HCT116 (cell line): ENCODE data around the gene IL1RAPL1. TPM values are rescaled to one million over a fixed set of nuclear protein-coding genes. Genes with fewer than 3 reads are reported as not detected.

Source experiments
- ATAC-seq: fragments of 200-7000 bp; cut with Tn5 transposase; 2 replicates; pipeline ENCODE4 v1.9.1; 2020; ENCODE audit warnings: mild to moderate bottlenecking, moderate library complexity
- BruUV-seq: library from RNA; stranded (reverse); fragments of 400-500 nt; replicated peaks from 2 replicates; lab custom pipeline; 2021; lab: Mats Ljungman, UMichigan
- CTCF ChIA-PET: fragments of 300-600 bp; sonication (Branson Sonifier 250); formaldehyde crosslinking; loops from one replicate; lab custom pipeline; 2021; ENCODE audit warnings: antibody characterized with exemption; lab: Charles Lee
- POLR2A ChIA-PET: fragments of 300-600, 350-600 bp; sonication (Branson Sonifier 250); formaldehyde crosslinking; loops from one replicate; lab custom pipeline; 2021; ENCODE audit warnings: antibody characterized with exemption; lab: Charles Lee
- RAD21 ChIA-PET, 2 experiments: fragments of 300-600 bp; sonication (Branson Sonifier 250); formaldehyde crosslinking; loops; one replicate each; lab custom pipeline; 2023; ENCODE audit warnings: low total read pairs in 2 of 2; ENCODE audit not compliant: uncharacterized antibody in 2 of 2, unreplicated experiment in 2 of 2, low non-redundant PET in 1 of 2; lab: Charles Lee
- DNase-seq: peaks from one replicate; pipeline ENCODE4 v3.0.0-alpha.2; 2010; ENCODE audit warnings: low read depth, low spot score
- H2AFZ ChIP-seq: fragments of 200-600 bp; shearing (Covaris generic), sonication (generic); 2 replicates; pipeline ENCODE4 v1.6.1; 2017; ENCODE audit warnings: low read depth, mixed run types, mixed read lengths, antibody characterized with exemption, low read length; ENCODE audit not compliant: poor library complexity, severe bottlenecking
- H3K27ac ChIP-seq: 2 replicates; pipeline ENCODE4 v1.5.1; 2012; ENCODE audit warnings: low read depth, low read length
- H3K27me3 ChIP-seq: fragments of 200-600 bp; sonication (generic); 2 replicates; pipeline ENCODE4 v1.6.1; 2016; ENCODE audit warnings: mixed run types, low read length, mixed read lengths; ENCODE audit not compliant: insufficient read depth
- H3K36me3 ChIP-seq, 2 experiments: fragments of 200-500 bp in 1 of 2; fragments of 200-600 bp in 1 of 2; sonication (Bioruptor generic) in 1 of 2; sonication (generic) in 1 of 2; 2 replicates each; pipeline versions ENCODE4 v1.5.1 to v1.6.1; 2014 to 2016; ENCODE audit warnings: low read length in 2 of 2, inconsistent platforms in 1 of 2, mixed read lengths in 1 of 2, mixed run types in 1 of 2; ENCODE audit not compliant: insufficient read depth in 2 of 2, control insufficient read depth in 1 of 2
- H3K4me1 ChIP-seq, 2 experiments: fragments of 200-600 bp in 1 of 2; sonication (generic) in 1 of 2; 2 replicates each; pipeline versions ENCODE4 v1.5.1 to v1.6.1; 2012 to 2017; ENCODE audit warnings: low read length in 2 of 2, inconsistent platforms in 1 of 2, mild to moderate bottlenecking in 1 of 2, mixed read lengths in 1 of 2, mixed run types in 1 of 2, moderate library complexity in 1 of 2; ENCODE audit not compliant: insufficient read depth in 2 of 2, control insufficient read depth in 1 of 2
- H3K4me2 ChIP-seq: fragments of 200-600 bp; sonication (generic); 2 replicates; pipeline ENCODE4 v1.6.1; 2017; ENCODE audit warnings: mixed run types, low read length, mixed read lengths
- H3K4me3 ChIP-seq, 2 experiments: fragments of 200-600 bp in 1 of 2; sonication (generic) in 1 of 2; replicated peaks in 1 of 2; 2 replicates each; pipeline ENCODE4 v1.5.1; 2011 to 2016; ENCODE audit warnings: low read length in 2 of 2, control low read depth in 1 of 2, low read depth in 1 of 2, mild to moderate bottlenecking in 1 of 2, mixed read lengths in 1 of 2, mixed run types in 1 of 2
- H3K79me2 ChIP-seq: fragments of 200-600 bp; sonication (generic); 2 replicates; pipeline ENCODE4 v1.6.1; 2017; ENCODE audit warnings: mild to moderate bottlenecking, mixed run types, low read length, moderate library complexity, mixed read lengths; ENCODE audit not compliant: insufficient read depth
- H3K9ac ChIP-seq: fragments of 200-600 bp; sonication (generic); 2 replicates; pipeline ENCODE4 v1.6.1; 2016; ENCODE audit warnings: low read length, mixed read lengths
- H3K9me2 ChIP-seq: fragments of 200-600 bp; sonication (generic), shearing (Covaris generic); 2 replicates; pipeline ENCODE4 v1.6.1; 2017; ENCODE audit warnings: mixed run types, mild to moderate bottlenecking, moderate library complexity; ENCODE audit not compliant: insufficient read depth
- H3K9me3 ChIP-seq, 2 experiments: fragments of 200-500 bp in 1 of 2; fragments of 200-600 bp in 1 of 2; sonication (Bioruptor generic) in 1 of 2; sonication (generic) in 1 of 2; 2 replicates each; pipeline ENCODE4 v1.6.1; 2014 to 2017; ENCODE audit warnings: low read length in 2 of 2, mixed read lengths in 2 of 2, inconsistent platforms in 1 of 2, low read depth in 1 of 2, mild to moderate bottlenecking in 1 of 2, mixed run types in 1 of 2, moderate library complexity in 1 of 2; ENCODE audit not compliant: control insufficient read depth in 1 of 2, insufficient read depth in 1 of 2
- H4K20me1 ChIP-seq: fragments of 200-600 bp; sonication (generic), shearing (Covaris generic); 2 replicates; pipeline ENCODE4 v1.6.1; 2017; ENCODE audit warnings: mixed run types, mild to moderate bottlenecking, moderate library complexity; ENCODE audit not compliant: insufficient read depth
- CEBPB ChIP-seq: IDR thresholded peaks from 2 replicates; pipeline ENCODE4 v1.6.1; 2012; ENCODE audit warnings: low read depth
- EGR1 ChIP-seq: IDR thresholded peaks from 2 replicates; pipeline ENCODE4 v1.6.1; 2012; ENCODE audit warnings: low read depth
- EZH2 ChIP-seq: fragments of 200-600 bp; sonication (generic); IDR thresholded peaks from 2 replicates; pipeline ENCODE4 v1.6.1; 2017; ENCODE audit warnings: antibody characterized with exemption, mixed run types
- FOSL1 ChIP-seq: IDR thresholded peaks from 2 replicates; pipeline ENCODE4 v1.6.1; 2012; ENCODE audit warnings: low read depth
- MAX ChIP-seq: IDR thresholded peaks from 2 replicates; pipeline ENCODE4 v1.6.1; 2012
- POLR2A ChIP-seq: IDR thresholded peaks from 2 replicates; pipeline ENCODE4 v1.7.0; 2011; ENCODE audit warnings: borderline replicate concordance; ENCODE audit not compliant: insufficient read depth, insufficient read length; ENCODE audit errors: extremely low read depth
- POLR2AphosphoS5 ChIP-seq: IDR thresholded peaks from 2 replicates; pipeline ENCODE4 v1.6.1; 2011; ENCODE audit warnings: mild to moderate bottlenecking, low read depth, low read length, moderate library complexity
- REST ChIP-seq: IDR thresholded peaks from 2 replicates; pipeline ENCODE4 v1.6.1; 2012; ENCODE audit warnings: low read depth
- SRF ChIP-seq: IDR thresholded peaks from 2 replicates; pipeline ENCODE4 v1.6.1; 2012; ENCODE audit warnings: low read depth
- YY1 ChIP-seq: IDR thresholded peaks from 2 replicates; pipeline ENCODE4 v1.6.1; 2011; ENCODE audit warnings: low read length, low read depth, moderate library complexity, mild to moderate bottlenecking; ENCODE audit not compliant: insufficient replicate concordance; ENCODE audit errors: extremely low read depth
- ZBTB33 ChIP-seq: IDR thresholded peaks from 2 replicates; pipeline ENCODE4 v1.6.1; 2011; ENCODE audit warnings: mild to moderate bottlenecking, low read length, moderate library complexity; ENCODE audit not compliant: insufficient replicate concordance; ENCODE audit errors: extremely low read depth
- ZFX ChIP-seq: fragments of 450-650 bp; IDR thresholded peaks from 2 replicates; pipeline ENCODE4 v1.6.1; 2017
- ZNF274 ChIP-seq: fragments of 200-500 bp; sonication (Bioruptor generic); IDR thresholded peaks from 2 replicates; pipeline ENCODE4 v1.6.1; 2014; ENCODE audit warnings: mild to moderate bottlenecking, low read depth, low read length, inconsistent platforms
- intact Hi-C: fragments of 100-400 bp; cut with micrococcal nuclease; formaldehyde crosslinking; loops from 2 replicates; pipeline ENCODE4 v1.10.0; 2022
- total RNA-seq: library from RNA; stranded (reverse); gene quantifications from one replicate; pipeline ENCODE4 v1.2.1, GENCODE V29; 2021; ENCODE audit not compliant: unreplicated experiment

Gene IL1RAPL1
- total RNA-seq, 1 experiment from 2014 or later: 2.8 TPM

GRCh38 chrX:28693101-28693500 lies 105.9 kb downstream of the IL1RAPL1 start:
- Histone ChIP-seq H3K9me2 (no peaks in the 10 kb centered on the region), H2AFZ (no peak overlapping the region), H3K79me2 (no peaks in the 10 kb centered on the region), H3K36me3 (no peaks in the 10 kb centered on the region), H3K4me2 (no peak overlapping the region), H3K27me3 (no peaks in the 10 kb centered on the region), H3K4me3 (no peak overlapping the region), H3K4me1 (no peaks in the 10 kb centered on the region; a peak in 1 of 4 replicates), H3K9ac (no peak overlapping the region), H4K20me1 (no peaks in the 10 kb centered on the region), H3K27ac (no peak overlapping the region), H3K9me3 (no peaks in the 10 kb centered on the region)
- ATAC-seq (no peak), DNase-seq (no peak)
- no TSS peak for BruUV-seq
- CTCF ChIA-PET: no interaction called here
- TF ChIP-seq MAX (no peak), CEBPB (no peak)
- POLR2A ChIA-PET: no interaction called here
- intact Hi-C loops: no loop called here
- RAD21 ChIA-PET: no interaction called here

GRCh38 chrX:28697732-28698131 lies 110.5 kb downstream of the IL1RAPL1 start:
- no peaks in the 10 kb centered on the region for H3K9me2 ChIP-seq
- no peaks in the 10 kb centered on the region; a peak in 1 of 4 replicates for H3K4me1 ChIP-seq
- H3K4me2 ChIP-seq: no peak overlapping the region
- H2AFZ ChIP-seq: no peak overlapping the region
- CTCF ChIA-PET: no interaction called here
- DNase-seq: no peak
- H3K36me3 ChIP-seq: no peaks in the 10 kb centered on the region
- no peak overlapping the region for H3K4me3 ChIP-seq
- no TSS peak for BruUV-seq
- no peak overlapping the region for H3K27ac ChIP-seq
- intact Hi-C loops: no loop called here
- no peaks in the 10 kb centered on the region for H3K27me3 ChIP-seq
- no peaks in the 10 kb centered on the region for H3K79me2 ChIP-seq
- no peaks in the 10 kb centered on the region for H3K9me3 ChIP-seq
- TF ChIP-seq ZNF274 (no peak), SRF (no peak), REST (no peak), EGR1 (no peak), EZH2 (no peak), FOSL1 (no peak), POLR2A (no peak), ZBTB33 (no peak), YY1 (no peak), POLR2AphosphoS5 (no peak), CEBPB (no peak), ZFX (no peak)
- H3K9ac ChIP-seq: no peak overlapping the region
- no peaks in the 10 kb centered on the region for H4K20me1 ChIP-seq
- RAD21 ChIA-PET: no interaction called here
- no peak for ATAC-seq
- POLR2A ChIA-PET: no interaction called here
